Activated CD8-positive, alpha-beta memory T cell treated with anti-CD3 and anti-CD28 coated beads, Interleukin-2, amount 50 U/mL, for 1 hour (primary cell): ENCODE measurements around the gene DNAL4.
"Not testable (repeated sequence)": the region's sequence is repeated elsewhere in the genome, so short reads cannot be mapped to it uniquely, and the experiment has no call there.

Experiments
- DNase-seq: peaks from one replicate; pipeline ENCODE4 v3.0.0-alpha.2; 2020; ENCODE audit errors: extremely low read depth

DNAL4 gene

GRCh38 chr22:38827510-38827909 lies 33.6 kb upstream of the DNAL4 start:
- no peak for DNase-seq

GRCh38 chr22:38826801-38827200 lies 32.9 kb upstream of the DNAL4 start:
- DNase-seq: no peak

GRCh38 chr22:38826386-38826785 lies 32.4 kb upstream of the DNAL4 start:
- DNase-seq: no peak

- DNase-seq: no peak
Measured at GRCh38 chr22:38824585-38824984, 30.6 kb upstream of the DNAL4 start.

- no peak for DNase-seq
Measured at GRCh38 chr22:38823637-38824036, 29.7 kb upstream of the DNAL4 start.

GRCh38 chr22:38823076-38823475 lies 29.1 kb upstream of the DNAL4 start:
- no peak for DNase-seq

- no peak for DNase-seq
Measured at GRCh38 chr22:38820020-38820419, 26.1 kb upstream of the DNAL4 start.

- no peak for DNase-seq
Measured at GRCh38 chr22:38819387-38819940, 25.5 kb upstream of the DNAL4 start.

GRCh38 chr22:38817196-38817595 lies 23.3 kb upstream of the DNAL4 start:
- DNase-seq: no peak

- no peak for DNase-seq
Measured at GRCh38 chr22:38815842-38816241, 21.9 kb upstream of the DNAL4 start.

- no peak for DNase-seq
Measured at GRCh38 chr22:38811241-38811640, 17.3 kb upstream of the DNAL4 start.

- not testable (repeated sequence) for DNase-seq
Measured at GRCh38 chr22:38805041-38805593, 11.2 kb upstream of the DNAL4 start.

- DNase-seq: no peak
Measured at GRCh38 chr22:38802671-38803121, 8.8 kb upstream of the DNAL4 start.

- no peak for DNase-seq
Measured at GRCh38 chr22:38799265-38800002, 5.5 kb upstream of the DNAL4 start.

GRCh38 chr22:38798496-38798895 lies 4.6 kb upstream of the DNAL4 start:
- DNase-seq: no peak

GRCh38 chr22:38796262-38796957 lies 2.5 kb upstream of the DNAL4 start:
- DNase-seq: no peak

GRCh38 chr22:38795569-38795968 lies 1.6 kb upstream of the DNAL4 start:
- DNase-seq: no peak

GRCh38 chr22:38793317-38793716 lies 626 bp downstream of the DNAL4 start:
- DNase-seq: no peak

- DNase-seq: no peak
Measured at GRCh38 chr22:38792833-38793232, 1.1 kb downstream of the DNAL4 start.

GRCh38 chr22:38789606-38790005 lies 4.3 kb downstream of the DNAL4 start:
- no peak for DNase-seq

GRCh38 chr22:38788846-38789245 lies 5.1 kb downstream of the DNAL4 start:
- DNase-seq: no peak

GRCh38 chr22:38788021-38788816 lies 5.7 kb downstream of the DNAL4 start:
- DNase-seq: no peak
